Fibroblast of skin of left quadriceps (primary cell): Measurements from ENCODE around the gene TMEM258.

ENCODE experiments used
- DNase-seq, 2 experiments: peaks; one replicate each; pipeline ENCODE4 v3.0.0-alpha.2; 2013; ENCODE audit warnings: low read depth in 2 of 2

TMEM258 gene

DNA sequence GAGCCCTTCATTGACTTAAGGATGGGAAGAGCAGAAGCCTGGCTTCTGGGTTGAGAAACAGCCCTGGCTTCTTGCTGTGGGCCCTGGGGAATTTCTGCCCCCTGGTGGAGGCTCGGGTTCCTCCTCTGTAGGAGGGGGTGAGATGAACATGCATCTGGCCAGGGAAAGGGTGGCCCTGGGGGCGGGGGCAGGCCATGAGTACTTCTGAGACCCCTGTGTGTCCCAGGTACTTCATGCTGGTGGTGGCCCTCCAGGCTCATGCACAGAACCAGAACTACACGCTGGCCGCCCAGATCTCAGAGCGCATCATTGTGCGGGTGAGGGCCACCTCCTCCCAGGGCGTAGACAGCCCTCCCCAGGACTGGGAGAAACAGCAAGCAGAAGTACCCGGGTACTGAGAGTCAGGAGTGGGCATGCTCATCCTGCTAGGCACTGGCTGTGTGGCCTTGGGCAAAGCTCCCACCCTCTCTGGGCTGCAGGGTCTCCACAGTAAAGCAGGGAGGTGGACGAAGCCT lies 15.8 kb downstream of the TMEM258 start:
- peak in 1 of 2 experiments; percentile 18 for DNase-seq

DNA sequence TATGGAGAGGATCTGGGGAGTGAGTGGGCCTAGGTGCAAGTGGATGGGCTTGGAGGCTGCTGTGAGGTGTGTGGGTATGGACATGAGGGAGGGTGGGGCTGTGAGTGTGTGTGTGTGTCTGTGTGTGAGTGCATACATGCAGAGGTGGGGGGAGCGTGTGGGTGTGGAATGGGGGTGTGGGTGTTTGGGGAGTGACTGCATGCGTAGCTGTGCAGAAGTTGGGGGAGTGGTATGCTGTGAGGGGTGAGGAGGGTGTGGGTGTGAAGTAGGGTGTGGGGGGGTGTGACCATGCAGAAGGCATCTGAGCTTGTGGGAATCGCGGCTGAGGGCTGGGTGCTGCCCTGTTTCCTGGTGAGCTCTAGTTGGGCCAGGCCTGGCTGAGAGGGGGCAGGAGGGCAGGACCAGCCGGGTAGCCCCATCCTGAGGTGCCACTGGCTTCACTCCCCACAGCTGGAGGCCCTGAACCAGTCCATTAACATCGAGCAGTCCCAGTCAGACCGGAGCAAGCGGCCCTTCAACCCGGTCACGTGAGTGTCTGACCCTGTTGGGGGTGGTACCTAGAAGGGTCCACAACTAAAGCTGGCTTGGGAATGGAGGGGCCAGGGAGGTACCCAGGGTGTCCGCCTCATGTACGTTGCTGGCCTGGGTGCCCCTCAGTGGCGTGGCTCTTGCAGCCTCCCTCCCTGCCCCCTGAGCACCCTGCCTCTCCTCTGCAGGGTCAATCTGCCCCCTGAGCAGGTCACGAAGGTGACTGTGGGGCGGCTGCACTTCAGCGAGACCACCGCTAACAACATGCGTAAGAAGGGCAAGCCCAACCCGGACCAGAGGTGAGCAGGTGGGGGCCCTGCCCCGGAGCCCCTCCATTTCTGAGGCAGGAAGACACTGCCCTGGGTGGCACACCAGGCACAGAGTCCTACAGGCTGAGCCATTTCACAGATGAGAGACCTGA lies 16.5 kb downstream of the TMEM258 start:
- DNase-seq, result no peak

DNA sequence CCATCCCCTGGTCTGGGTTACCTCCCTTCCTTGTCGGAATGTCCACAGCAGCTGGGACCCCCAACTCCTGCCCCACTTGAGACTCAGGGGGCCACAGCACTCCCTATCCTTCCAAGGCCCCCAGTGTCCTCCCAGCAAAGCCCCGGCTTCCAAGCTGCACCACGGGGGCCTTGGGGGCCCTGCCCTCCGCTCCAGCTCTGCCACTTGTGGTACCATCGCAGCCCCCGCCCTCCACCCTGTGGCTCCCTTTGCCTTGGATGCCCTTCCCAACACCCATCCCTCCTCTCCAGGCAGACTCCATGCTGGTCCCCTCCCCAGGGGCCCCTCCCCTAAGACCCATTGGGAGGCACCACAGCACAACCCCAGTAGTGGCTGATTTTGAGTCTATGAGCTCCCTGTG lies 17.3 kb downstream of the TMEM258 start:
- DNase-seq, result no peak

DNA sequence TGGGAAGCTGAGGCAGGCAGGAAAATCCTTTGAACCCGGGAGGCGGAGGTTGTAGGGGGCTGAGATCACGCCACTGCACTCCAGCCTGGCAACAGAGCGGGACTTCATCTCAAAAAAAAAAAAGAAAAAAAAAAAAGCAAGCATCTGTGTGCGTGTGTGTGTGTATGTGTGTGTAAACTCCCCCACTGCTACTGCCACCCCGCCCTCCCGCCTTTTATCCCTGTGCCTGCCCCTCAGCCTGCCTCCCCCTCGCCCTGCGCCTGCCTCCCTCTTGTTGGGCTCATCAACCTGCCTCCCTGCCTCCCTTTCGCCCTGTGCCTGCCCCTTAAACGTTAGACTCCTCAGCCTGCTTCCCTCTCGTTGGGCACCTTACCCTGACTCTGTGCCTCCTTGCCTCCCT lies 18.0 kb downstream of the TMEM258 start:
- DNase-seq, result no peak

DNA sequence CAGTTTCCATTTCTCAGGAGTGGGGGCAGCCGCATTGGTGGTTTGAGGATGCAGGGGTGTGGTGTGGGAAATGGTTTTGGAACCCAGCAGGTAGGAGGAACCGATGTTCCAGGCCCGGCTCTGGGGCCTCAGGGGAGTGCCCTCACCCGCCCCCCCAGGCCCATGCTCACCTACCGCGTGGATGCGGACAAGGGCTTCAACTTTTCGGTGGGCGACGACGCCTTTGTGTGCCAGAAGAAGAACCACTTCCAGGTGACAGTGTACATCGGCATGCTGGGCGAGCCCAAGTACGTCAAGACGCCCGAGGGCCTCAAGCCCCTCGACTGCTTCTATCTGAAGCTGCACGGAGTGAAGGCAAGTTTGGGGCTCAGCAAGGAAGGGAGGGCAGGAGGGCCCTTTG lies 18.6 kb downstream of the TMEM258 start:
- no peak for DNase-seq

DNA sequence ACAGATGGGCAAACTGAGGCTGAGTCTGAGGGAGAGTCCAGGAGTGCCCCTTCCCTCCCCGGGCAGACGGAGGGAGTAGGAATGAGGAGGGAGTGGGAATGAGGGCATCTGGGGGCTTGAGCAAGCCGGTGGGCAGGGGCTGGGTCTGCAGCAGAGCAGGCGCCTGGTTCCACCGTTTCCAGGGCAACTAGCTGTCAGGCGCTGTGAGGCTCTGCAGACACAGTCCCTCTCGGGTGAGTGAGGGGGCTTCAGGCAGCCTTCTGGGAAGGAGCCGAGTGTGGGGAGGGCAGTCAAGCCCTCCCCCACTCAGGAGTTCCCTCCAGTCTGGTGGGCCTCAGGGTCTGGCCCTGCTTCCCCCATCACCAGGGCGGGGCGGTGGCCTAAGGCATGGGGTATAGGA lies 19.0 kb downstream of the TMEM258 start:
- DNase-seq, result no peak

DNA sequence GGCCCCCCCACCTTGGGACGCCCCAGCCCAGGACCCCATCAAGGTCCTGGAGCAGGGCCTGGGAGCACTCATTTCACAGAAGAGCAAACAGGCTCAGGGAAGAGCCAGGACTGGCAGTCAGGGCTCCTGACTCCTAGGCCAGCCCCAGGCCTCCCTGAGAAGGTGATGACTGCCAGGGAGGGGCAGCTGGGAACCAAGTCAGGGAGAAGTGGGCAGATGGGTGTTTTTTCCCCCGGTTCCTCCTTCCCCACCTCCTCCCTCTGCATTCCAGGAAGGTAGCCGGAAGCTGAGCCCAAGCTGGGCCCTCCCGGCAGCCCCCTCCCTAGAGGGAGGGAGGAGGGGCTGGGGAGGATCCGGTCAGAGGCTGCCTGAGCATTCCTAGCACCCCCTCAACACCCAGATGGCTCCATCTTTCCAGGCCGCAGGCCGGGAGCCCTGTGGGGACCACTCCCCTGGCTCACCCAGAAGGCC lies 20.4 kb downstream of the TMEM258 start:
- no peak for DNase-seq

DNA sequence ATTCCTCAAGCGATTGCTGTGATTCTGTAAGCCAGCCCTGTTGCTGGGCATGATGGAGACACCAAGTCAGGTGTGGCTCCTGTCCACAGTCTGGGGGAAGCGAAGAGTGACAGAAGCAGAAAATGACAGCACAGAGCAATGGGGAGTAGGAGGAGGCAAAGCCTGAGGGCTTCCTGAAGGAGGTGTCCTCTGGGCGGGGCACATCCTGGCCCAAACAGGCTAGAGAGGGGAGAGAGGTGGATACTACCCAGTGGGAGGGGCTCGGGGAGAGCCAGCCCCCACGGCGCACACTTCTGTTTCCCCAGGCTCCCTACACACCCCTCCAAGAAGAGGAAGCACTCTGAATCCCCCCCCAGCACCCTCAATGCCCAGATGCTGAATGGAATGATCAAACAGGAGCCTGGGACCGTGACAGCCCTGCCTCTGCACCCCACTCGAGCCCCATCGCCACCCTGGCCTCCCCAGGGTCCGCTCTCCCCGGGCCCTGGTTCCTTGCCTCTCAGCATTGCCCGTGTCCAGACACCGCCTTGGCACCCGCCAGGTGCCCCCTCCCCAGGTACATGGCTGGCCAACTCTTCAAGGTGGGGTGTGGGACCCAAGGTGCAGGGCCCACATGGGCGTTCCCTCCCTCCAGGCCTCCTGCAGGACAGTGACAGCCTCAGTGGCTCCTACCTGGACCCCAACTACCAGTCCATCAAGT lies 21.1 kb downstream of the TMEM258 start:
- no peak for DNase-seq

DNA sequence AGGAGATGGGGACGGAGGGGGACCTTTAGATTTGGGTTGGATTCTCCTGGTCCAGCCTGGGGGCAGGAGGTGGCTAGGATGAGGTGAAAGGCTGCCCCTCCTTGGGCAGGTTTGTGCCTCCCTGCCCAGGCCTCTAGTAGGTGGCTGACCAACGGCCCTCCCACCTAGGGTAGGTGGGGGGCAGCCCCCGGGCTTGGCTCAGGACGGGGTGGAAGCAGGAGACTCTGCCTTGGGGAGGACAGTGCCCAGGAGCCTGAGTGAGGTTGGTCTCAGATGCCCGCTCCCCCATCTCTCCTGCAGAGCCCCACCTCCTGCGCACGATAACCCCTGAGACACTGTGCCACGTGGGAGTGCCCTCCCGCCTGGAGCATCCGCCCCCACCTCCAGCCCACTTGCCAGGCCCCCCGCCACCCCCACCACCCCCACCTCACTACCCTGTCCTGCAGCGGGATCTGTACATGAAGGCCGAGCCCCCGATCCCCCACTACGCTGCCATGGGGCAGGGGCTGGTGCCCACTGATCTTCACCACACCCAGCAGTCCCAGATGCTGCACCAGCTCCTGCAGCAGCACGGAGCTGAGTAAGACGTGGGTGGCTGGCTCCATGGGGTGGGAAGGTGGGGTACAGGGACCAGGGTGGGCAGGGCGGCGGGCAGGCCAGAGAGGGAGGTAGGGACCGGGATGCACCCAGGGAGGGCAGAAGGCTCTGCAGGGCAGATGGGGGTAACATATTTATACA lies 22.3 kb downstream of the TMEM258 start:
- no peak for DNase-seq

DNA sequence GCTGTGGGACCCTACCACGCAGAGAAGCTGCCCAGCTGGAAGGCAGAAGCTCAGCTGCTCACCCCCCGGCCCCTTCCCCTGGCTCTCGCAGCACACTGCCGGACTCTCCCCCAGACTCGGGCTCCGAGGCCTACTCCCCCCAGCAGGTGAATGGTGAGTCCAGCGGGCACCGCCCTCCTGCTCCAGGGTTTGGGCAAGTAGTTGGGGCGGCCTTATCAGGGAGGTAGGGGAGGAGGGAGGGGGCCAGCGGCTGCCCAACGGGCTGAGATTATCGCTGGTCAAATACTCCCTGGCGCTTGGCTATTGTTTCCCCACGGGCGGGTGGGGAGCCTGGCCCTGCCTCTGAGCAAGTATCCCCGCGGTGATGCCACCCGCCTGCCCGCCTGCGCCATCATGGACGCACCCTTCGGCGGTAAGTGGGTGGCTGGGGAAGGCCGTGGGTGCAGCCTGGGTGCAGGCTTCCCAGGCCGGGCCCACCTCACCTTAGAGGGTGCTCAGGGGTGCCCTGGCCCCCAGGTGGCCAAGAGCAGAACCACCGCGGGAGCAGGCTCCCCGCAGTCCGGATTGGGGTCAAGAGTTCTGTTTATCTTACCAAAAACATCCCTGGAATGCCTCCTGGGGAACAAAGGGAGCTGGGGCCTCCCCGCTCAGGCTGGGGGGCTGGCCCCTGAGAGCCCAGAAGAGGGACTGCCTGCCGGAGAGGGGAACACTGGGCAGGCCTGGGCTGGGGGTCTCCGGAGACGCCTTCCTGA lies 23.1 kb downstream of the TMEM258 start:
- no peak for DNase-seq

DNA sequence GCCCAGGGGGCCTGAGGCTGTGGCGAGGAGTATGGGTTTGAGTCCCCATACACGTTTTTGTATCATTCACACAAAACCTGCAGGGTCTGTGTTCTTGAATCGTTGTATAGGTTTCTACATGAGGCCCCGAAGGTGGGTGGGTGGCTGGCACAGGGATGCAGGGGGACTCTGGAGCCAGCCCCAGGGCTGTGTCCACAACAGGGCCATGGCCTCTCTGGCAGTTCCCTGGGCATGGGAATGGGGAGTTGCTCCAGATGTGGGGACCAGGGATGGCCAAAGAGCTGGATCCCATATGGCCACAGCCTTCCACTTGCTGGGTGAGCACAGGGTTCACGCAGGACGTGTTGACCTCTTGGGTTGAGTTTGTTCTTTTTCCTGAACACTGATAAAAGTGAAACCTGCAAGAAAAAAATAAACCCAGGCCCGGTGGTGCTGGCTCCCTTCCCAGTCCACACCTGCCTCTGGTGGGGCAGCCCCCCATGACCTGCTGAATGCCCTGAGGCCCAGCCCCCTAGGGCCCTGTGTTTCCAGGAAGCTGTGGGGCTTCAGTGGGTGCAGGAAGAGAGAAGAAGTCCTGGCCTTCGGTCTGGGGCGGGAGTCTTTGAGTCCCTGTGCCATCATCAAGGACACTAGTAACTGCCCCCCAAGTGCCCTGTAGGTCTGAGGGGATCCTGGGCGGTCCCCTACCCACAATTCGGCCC lies 23.9 kb downstream of the TMEM258 start:
- no peak for DNase-seq

DNA sequence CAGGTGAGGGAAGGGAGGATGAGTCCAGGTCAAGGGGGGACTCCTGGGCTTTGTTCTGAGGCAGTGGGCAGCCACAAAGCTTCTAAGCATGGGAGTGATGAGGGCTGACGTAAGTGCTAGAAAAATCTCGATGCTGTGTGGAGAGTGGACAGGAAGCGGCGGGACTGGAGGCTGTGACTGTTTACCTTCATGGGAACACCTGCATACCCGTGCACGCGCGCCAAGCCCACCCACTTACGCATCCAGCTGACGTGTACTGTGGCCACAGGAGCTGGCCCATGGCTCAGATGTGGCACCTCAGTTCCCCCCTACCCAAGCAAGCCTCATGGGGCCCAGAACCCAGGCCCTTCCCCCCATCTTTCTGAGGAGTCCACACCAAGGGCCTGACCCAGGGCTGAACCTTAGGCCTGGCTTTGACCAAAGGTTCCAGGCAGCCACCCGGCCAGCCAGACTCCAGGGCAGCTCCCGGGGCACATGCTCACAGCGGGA lies 26.0 kb downstream of the TMEM258 start:
- no peak for DNase-seq

DNA sequence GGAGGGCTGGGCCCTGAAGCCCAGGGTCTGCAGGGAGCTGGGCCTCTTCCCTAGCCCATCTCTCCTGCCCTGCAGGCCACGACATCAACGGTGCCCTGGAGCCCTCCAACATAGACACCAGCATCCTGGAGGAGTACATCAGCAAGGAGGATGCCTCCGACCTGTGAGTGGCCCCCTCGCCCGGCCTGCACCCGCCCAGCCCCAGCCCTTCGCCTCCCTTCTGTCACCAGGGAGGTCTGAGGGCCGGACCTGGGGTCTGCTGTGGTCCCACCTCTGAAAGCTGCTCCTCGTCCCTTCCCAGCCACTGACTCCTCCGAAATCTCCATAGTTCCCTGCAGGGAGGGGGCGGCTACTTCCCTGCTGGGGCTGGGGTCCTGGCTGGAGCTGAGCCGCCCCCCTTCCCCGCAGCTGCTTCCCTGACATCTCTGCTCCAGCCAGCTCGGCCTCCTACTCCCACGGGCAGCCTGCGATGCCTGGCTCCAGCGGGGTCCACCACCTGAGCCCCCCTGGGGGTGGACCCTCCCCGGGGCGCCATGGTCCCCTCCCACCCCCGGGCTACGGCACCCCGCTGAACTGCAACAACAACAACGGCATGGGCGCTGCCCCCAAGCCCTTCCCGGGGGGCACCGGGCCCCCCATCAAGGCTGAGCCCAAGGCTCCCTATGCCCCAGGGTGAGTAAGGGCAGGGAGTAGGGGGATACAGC lies 26.7 kb downstream of the TMEM258 start:
- no peak for DNase-seq

DNA sequence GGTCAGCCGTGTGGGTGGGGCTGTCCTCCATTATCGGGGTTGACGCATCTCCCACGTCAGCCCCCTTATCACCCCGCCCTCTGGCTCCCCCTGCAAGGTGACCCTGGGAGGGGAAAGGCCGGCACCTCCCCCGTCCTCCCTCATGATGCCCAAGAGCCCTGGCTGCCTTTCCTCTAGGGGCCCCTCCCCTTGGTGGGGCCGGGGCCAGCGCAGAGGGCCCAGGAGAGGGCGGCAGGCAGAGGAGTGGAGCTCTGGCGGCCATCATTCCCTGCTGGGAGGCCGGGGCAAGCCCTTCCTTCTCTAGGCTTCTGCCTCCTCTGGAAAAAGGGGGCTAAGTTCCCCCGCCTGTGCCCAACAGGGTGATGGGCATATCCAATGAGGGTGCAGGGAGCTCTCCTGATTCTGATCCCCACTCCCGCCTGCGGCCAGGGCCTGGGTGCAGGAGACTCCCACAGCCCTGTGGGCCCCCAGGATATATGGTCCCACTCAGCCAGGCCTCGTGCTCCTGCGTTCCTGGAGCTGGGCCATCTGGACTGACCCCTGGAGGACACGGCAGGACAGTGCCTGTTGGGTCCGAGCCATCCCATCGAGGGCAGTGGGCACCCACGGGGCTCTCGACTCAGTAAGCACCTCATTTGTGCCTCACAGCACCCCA lies 27.7 kb downstream of the TMEM258 start:
- no peak for DNase-seq

DNA sequence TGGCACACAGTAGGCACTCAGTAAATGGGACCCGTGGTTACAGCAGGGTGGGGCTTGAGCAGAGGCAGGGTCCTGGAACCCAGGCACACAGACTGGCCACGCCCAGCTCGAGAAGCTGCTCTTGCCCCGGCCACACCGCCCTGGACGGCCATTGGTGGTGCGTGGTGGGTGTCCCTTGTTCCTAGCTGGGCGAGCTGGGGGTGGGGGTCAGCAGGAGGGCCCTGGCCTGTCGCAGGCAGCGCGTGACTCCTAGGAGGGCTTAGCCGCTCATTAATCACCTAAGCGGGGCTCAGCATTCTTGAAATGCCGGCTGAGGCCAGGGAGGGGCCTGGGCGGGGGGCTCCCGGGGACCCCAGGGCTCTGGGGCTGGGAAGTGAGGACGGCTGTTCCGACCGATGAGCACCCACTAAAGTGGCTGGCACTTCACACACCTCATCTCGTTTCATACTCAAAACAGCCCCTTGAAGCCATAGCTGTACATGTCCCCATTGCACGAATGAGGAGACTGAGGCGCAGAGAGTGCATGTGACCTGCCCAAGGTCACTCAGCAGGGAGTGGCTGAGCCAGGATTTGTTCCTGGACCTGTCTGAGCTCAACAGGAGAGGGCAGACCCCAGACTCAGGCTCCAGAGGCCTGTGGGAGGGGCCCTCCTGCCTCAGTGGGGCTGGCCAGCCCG lies 28.3 kb downstream of the TMEM258 start:
- DNase-seq, result no peak

DNA sequence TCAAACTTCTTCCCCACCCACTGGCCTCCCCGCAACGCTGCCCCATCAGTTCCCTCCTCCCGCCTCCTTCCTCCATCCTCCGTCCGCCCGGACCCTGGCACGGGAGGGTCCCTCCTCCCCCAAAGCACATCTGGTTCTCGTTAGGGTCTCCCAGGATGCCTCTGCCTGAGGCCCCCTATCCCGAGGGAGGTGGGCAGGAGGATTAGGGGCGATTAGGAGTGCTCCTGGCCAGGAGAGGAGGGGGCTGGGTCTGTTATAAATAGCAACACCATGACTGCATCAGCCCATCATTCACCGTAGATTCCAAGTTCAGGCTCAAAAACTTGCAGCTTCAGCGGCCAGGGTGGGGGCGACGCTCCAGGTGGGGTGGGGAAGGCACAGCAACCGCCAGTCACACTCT lies 29.6 kb downstream of the TMEM258 start:
- peak; percentile 15 to 20 for DNase-seq

DNA sequence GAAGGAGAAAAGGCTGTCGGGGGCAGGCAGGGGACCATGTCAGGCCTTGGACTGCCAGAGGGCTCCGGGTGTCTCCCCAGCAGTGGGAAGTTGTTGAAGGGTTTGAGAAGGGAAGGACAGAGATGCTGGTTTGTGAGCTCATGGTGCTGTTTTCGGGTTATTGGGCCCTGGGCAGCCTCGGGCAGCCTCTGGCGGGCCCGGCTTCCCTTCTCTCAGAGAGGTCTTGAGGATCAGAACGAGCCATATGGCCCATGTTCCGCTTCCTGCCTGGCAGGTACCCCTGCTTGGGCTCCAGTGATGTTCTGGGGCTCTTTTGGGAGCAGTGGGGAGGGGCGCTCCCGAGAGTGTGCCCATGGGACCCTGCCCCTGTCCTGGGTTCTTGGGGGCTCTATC lies 30.2 kb downstream of the TMEM258 start:
- no peak for DNase-seq

DNA sequence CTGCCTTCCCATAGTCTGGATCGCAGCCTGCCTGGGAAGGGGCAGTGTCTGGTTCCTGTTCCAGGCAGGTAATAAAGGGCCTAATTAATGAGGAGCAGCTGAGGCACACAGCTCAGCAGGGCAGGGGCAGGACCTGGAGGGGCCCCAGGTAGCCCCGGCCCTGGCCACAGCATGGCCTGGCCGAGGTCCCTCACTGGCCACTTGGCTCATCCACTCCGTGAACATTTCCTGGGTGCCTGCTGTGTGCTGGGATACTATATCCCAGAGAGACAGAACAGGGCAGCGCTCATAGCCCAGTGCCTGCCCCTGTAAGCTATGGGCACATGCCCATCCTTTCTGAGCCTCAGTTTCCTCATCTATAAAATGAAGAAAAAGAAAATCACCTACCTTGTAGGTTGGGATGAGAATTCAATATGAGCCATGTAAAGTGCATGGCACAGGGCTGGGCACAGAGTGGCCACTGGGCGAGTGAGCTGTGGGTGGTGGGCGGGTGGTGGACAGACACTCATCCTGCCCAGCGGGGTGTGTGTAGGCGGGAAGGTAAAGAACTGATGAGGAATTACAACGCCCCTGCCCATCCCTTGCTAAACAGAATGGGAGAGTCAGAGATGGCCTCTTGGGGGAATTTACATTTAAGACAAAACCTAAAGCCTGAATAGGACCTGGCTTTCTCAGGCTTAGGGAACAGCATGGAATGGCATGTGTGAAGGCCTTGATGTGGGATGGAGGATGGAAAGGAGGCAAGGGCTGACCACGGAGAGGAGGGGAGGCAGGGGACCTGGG lies 30.8 kb downstream of the TMEM258 start:
- no peak for DNase-seq
